H1 (cell line): ENCODE measurements around the gene STARD7. TPM values are rescaled to one million over a fixed set of nuclear protein-coding genes. Genes with fewer than 3 reads are reported as not detected.
A peak's percentile ranks its signal among the peaks of the same experiment; 100 is the strongest.

Source experiments
- CTCF ChIA-PET: fragments of 300-600 bp; sonication (Branson Sonifier 250); formaldehyde crosslinking; loops from one replicate; lab custom pipeline; 2021; ENCODE audit not compliant: partially characterized antibody; lab: Charles Lee
- POLR2A ChIA-PET: fragments of 300-600 bp; sonication (Branson Sonifier 250); formaldehyde crosslinking; loops from one replicate; lab custom pipeline; 2021; ENCODE audit warnings: inconsistent platforms; ENCODE audit not compliant: partially characterized antibody; lab: Charles Lee
- DNase-seq, 2 experiments: peaks; one replicate each; pipeline versions ENCODE4 v3.0.0 to v3.0.0-alpha.2; 2010 to 2022; ENCODE audit warnings: low spot score in 2 of 2, low read depth in 1 of 2, mixed read lengths in 1 of 2
- FAIRE-seq: peaks from 2 replicates; lab custom pipeline; 2011; peaks lifted over from hg19 to GRCh38; lab: Jason Lieb, UNC
- H2AFZ ChIP-seq: 2 replicates; pipeline ENCODE4 v1.8.1; 2012; ENCODE audit warnings: low read length, inconsistent platforms
- H2AK5ac ChIP-seq: 2 replicates; pipeline ENCODE4 v1.6.1; 2013; ENCODE audit warnings: low read depth, low read length
- H2BK120ac ChIP-seq: replicated peaks from 2 replicates; pipeline ENCODE3; 2013; ENCODE audit warnings: low read depth, low read length, inconsistent platforms
- H2BK12ac ChIP-seq: 2 replicates; pipeline ENCODE4 v1.6.1; 2013; ENCODE audit warnings: low read depth, low read length
- H2BK15ac ChIP-seq: 2 replicates; pipeline ENCODE4 v1.6.1; 2013; ENCODE audit warnings: low read length
- H2BK20ac ChIP-seq: 2 replicates; pipeline ENCODE4 v1.6.1; 2013; ENCODE audit warnings: low read length
- H2BK5ac ChIP-seq: 2 replicates; pipeline ENCODE4 v1.6.1; 2013; ENCODE audit warnings: low read depth, low read length
- H3K14ac ChIP-seq: 2 replicates; pipeline ENCODE4 v1.6.1; 2013; ENCODE audit warnings: inconsistent platforms; ENCODE audit not compliant: insufficient read length
- H3K18ac ChIP-seq: 2 replicates; pipeline ENCODE4 v1.6.1; 2013; ENCODE audit warnings: low read length; ENCODE audit errors: extremely low read depth
- H3K23ac ChIP-seq: 2 replicates; pipeline ENCODE4 v1.6.1; 2013; ENCODE audit warnings: inconsistent platforms; ENCODE audit not compliant: insufficient read length
- H3K23me2 ChIP-seq: 2 replicates; pipeline ENCODE4 v1.6.1; 2013; ENCODE audit warnings: low read depth, low read length
- H3K27ac ChIP-seq: 2 replicates; pipeline ENCODE4 v1.6.1; 2011; ENCODE audit warnings: low read depth, low read length, inconsistent platforms
- H3K27me3 ChIP-seq, 4 experiments: replicated peaks in 1 of 4; 1 replicate in 1 of 4; 2 replicates in 3 of 4; pipeline versions ENCODE4 v1.6.1 to v1.8.1; 2011 to 2013; ENCODE audit warnings: low read length in 3 of 4, mild to moderate bottlenecking in 3 of 4, inconsistent platforms in 2 of 4, mixed read lengths in 2 of 4, moderate library complexity in 1 of 4; ENCODE audit not compliant: control insufficient read depth in 3 of 4, insufficient read depth in 3 of 4; ENCODE audit errors: extremely low read depth in 1 of 4
- H3K36me3 ChIP-seq, 4 experiments: 2 replicates each; pipeline versions ENCODE4 v1.6.1 to v1.8.1; 2011 to 2013; ENCODE audit warnings: mild to moderate bottlenecking in 4 of 4, low read length in 3 of 4, moderate library complexity in 2 of 4, control low read depth in 1 of 4, inconsistent platforms in 1 of 4; ENCODE audit not compliant: insufficient read depth in 4 of 4, control insufficient read depth in 2 of 4
- H3K4ac ChIP-seq: replicated peaks from 2 replicates; pipeline ENCODE3; 2013; ENCODE audit warnings: low read length, low read depth, mixed read lengths, inconsistent platforms; ENCODE audit not compliant: insufficient read length
- H3K4me1 ChIP-seq, 4 experiments: replicated peaks in 1 of 4; 1 replicate in 1 of 4; 2 replicates in 3 of 4; pipeline versions ENCODE4 v1.6.1 to v1.8.1; 2011 to 2013; ENCODE audit warnings: low read length in 3 of 4, inconsistent platforms in 2 of 4, mixed read lengths in 1 of 4; ENCODE audit not compliant: insufficient read depth in 4 of 4, control insufficient read depth in 3 of 4
- H3K4me2 ChIP-seq, 2 experiments: 2 replicates each; pipeline versions ENCODE4 v1.6.1 to v1.8.1; 2011 to 2013; ENCODE audit warnings: low read depth in 2 of 2, low read length in 2 of 2, control low read depth in 1 of 2, inconsistent platforms in 1 of 2, mild to moderate bottlenecking in 1 of 2; ENCODE audit not compliant: insufficient read depth in 1 of 2
- H3K4me3 ChIP-seq, 4 experiments: fragments of 200-600, 300-600 bp in 1 of 4; sonication (generic), shearing (Covaris generic), sonication (Bioruptor Twin) in 1 of 4; 2 replicates each; pipeline versions ENCODE4 v1.5.1 to v1.8.1; 2011 to 2016; ENCODE audit warnings: low read length in 4 of 4, low read depth in 3 of 4, control low read depth in 2 of 4, inconsistent platforms in 2 of 4, mild to moderate bottlenecking in 2 of 4, mixed read lengths in 1 of 4, moderate library complexity in 1 of 4; ENCODE audit not compliant: insufficient read depth in 2 of 4; ENCODE audit errors: extremely low read depth in 1 of 4
- H3K56ac ChIP-seq: replicated peaks from 2 replicates; pipeline ENCODE3; 2013; ENCODE audit warnings: low read depth, mild to moderate bottlenecking, mixed read lengths, low read length, inconsistent platforms; ENCODE audit not compliant: insufficient read length
- H3K79me1 ChIP-seq: 2 replicates; pipeline ENCODE4 v1.6.1; 2013; ENCODE audit warnings: low read depth, low read length, control low read depth
- H3K79me2 ChIP-seq, 2 experiments: 2 replicates each; pipeline versions ENCODE4 v1.6.1 to v1.8.1; 2012 to 2013; ENCODE audit warnings: low read length in 2 of 2, mild to moderate bottlenecking in 2 of 2, inconsistent platforms in 1 of 2; ENCODE audit not compliant: insufficient read depth in 2 of 2, control insufficient read depth in 1 of 2
- H3K9ac ChIP-seq, 4 experiments: replicated peaks in 1 of 4; 1 replicate in 1 of 4; 2 replicates in 3 of 4; pipeline versions ENCODE4 v1.6.1 to v1.8.1; 2011 to 2013; ENCODE audit warnings: low read depth in 3 of 4, low read length in 3 of 4, control low read depth in 2 of 4, mild to moderate bottlenecking in 2 of 4, moderate library complexity in 2 of 4, inconsistent platforms in 1 of 4; ENCODE audit errors: extremely low read depth in 1 of 4
- H3K9me3 ChIP-seq, 2 experiments: 2 replicates each; pipeline versions ENCODE4 v1.6.1 to v1.8.1; 2012 to 2013; ENCODE audit warnings: mild to moderate bottlenecking in 2 of 2, moderate library complexity in 2 of 2, control low read depth in 1 of 2, inconsistent platforms in 1 of 2, low read depth in 1 of 2, low read length in 1 of 2, mixed read lengths in 1 of 2; ENCODE audit not compliant: insufficient read depth in 2 of 2
- H4K20me1 ChIP-seq, 2 experiments: replicated peaks in 1 of 2; 2 replicates each; pipeline versions ENCODE3 to v1.8.1; 2011 to 2013; ENCODE audit warnings: inconsistent platforms in 2 of 2, low read length in 2 of 2, mild to moderate bottlenecking in 1 of 2; ENCODE audit not compliant: insufficient read depth in 2 of 2, control insufficient read depth in 1 of 2
- H4K5ac ChIP-seq: 2 replicates; pipeline ENCODE4 v1.6.1; 2013; ENCODE audit warnings: low read length, low read depth, mixed read lengths, inconsistent platforms; ENCODE audit not compliant: insufficient read length
- H4K8ac ChIP-seq: 2 replicates; pipeline ENCODE4 v1.8.0; 2013; ENCODE audit warnings: mild to moderate bottlenecking, moderate library complexity, low read length, inconsistent platforms; ENCODE audit not compliant: insufficient read depth; ENCODE audit errors: extremely low read depth
- H4K91ac ChIP-seq: replicated peaks from 2 replicates; pipeline ENCODE3; 2013; ENCODE audit warnings: low read length, mixed read lengths, inconsistent platforms; ENCODE audit not compliant: insufficient read length
- ASH2L ChIP-seq: fragments of 200-600, 300-600 bp; sonication (generic); IDR thresholded peaks from one replicate; pipeline ENCODE4 v1.7.1; 2017; ENCODE audit warnings: low read length
- CREB1 ChIP-seq: IDR thresholded peaks from 2 replicates; pipeline ENCODE4 v1.6.1; 2012; ENCODE audit warnings: inconsistent platforms
- EGR1 ChIP-seq: IDR thresholded peaks from 2 replicates; pipeline ENCODE4 v1.6.1; 2011; ENCODE audit warnings: low read depth, low read length, borderline replicate concordance
- FOSL1 ChIP-seq: IDR thresholded peaks from 2 replicates; pipeline ENCODE4 v1.6.1; 2011; ENCODE audit warnings: mild to moderate bottlenecking, low read depth, low read length, moderate library complexity; ENCODE audit not compliant: insufficient read depth
- GABPA ChIP-seq: IDR thresholded peaks from 2 replicates; pipeline ENCODE4 v1.6.1; 2011; ENCODE audit warnings: mild to moderate bottlenecking, low read length, moderate library complexity, borderline replicate concordance; ENCODE audit not compliant: insufficient read depth
- GTF2F1 ChIP-seq: IDR thresholded peaks from 2 replicates; pipeline ENCODE4 v1.6.1; 2012; ENCODE audit warnings: low read depth, low read length, improper control_type of control experiment, borderline replicate concordance
- HDAC6 ChIP-seq: IDR thresholded peaks from one replicate; pipeline ENCODE4 v1.7.1; 2012; ENCODE audit warnings: low read depth, mild to moderate bottlenecking, inconsistent platforms, low read length, moderate library complexity
- JUN ChIP-seq: IDR thresholded peaks from 2 replicates; pipeline ENCODE4 v1.6.1; 2011; ENCODE audit warnings: low read depth, mild to moderate bottlenecking, improper control_type of control experiment, low read length
- KDM4A ChIP-seq: IDR thresholded peaks from one replicate; pipeline ENCODE4 v1.7.1; 2012; ENCODE audit warnings: low read depth, mild to moderate bottlenecking, moderate library complexity, low read length, inconsistent platforms; ENCODE audit not compliant: severe bottlenecking
- MAX ChIP-seq: IDR thresholded peaks from 2 replicates; pipeline ENCODE4 v1.6.1; 2012; ENCODE audit warnings: inconsistent platforms
- RFX5 ChIP-seq: IDR thresholded peaks from 2 replicates; pipeline ENCODE4 v1.6.1; 2011; ENCODE audit warnings: low read depth, low read length, improper control_type of control experiment, borderline replicate concordance
- SP4 ChIP-seq: IDR thresholded peaks from 2 replicates; pipeline ENCODE4 v1.6.1; 2012; ENCODE audit warnings: low read length, inconsistent platforms
- WGBS, 2 experiments: shearing (Covaris generic) in 1 of 2; methylation state at CpG; one replicate each; pipeline versions ENCODE4 v1.1.6 to v1.1.7; 2013 to 2015; ENCODE audit warnings: low lambda C conversion rate in 2 of 2, mixed read lengths in 2 of 2, inconsistent platforms in 1 of 2, low coverage in 1 of 2, missing lambda C conversion rate in 1 of 2; ENCODE audit not compliant: insufficient replicate concordance in 2 of 2, insufficient coverage in 1 of 2, insufficient read length in 1 of 2; ENCODE audit errors: extremely low coverage in 1 of 2, missing lambda C conversion rate in 1 of 2; 5-methylcytosine and 5-hydroxymethylcytosine counted together
- polyA plus RNA-seq, 7 experiments: library from polyadenylated mRNA; depleted of rRNA in 3 of 7; stranded (reverse) in 5 of 7; unstranded in 2 of 7; fragments of >200 nt in 5 of 7; fragments of 200-250 nt in 2 of 7; gene quantifications; 1 replicate in 5 of 7; 2 replicates in 1 of 7; 4 replicates in 1 of 7; pipeline versions ENCODE4 v1.2.1 to v1.2.3, GENCODE V29; 2011 to 2013; ENCODE audit warnings: missing spikeins in 2 of 7, mixed read lengths in 2 of 7
- total RNA-seq: library from RNA; stranded (reverse); fragmentation: NEBNext Ultra II Directional; extraction: Animal tissue kit (Norgen Biotek cat#: 25700); gene quantifications from 2 replicates; pipeline ENCODE4 v1.2.1, GENCODE V29; 2021

Gene STARD7
- total and polyA plus RNA-seq, 2 of the 8 experiments (the other 6 are each of a cell fraction or from before 2014, with no cell fraction given), result 89.1 to 200 TPM

DNA sequence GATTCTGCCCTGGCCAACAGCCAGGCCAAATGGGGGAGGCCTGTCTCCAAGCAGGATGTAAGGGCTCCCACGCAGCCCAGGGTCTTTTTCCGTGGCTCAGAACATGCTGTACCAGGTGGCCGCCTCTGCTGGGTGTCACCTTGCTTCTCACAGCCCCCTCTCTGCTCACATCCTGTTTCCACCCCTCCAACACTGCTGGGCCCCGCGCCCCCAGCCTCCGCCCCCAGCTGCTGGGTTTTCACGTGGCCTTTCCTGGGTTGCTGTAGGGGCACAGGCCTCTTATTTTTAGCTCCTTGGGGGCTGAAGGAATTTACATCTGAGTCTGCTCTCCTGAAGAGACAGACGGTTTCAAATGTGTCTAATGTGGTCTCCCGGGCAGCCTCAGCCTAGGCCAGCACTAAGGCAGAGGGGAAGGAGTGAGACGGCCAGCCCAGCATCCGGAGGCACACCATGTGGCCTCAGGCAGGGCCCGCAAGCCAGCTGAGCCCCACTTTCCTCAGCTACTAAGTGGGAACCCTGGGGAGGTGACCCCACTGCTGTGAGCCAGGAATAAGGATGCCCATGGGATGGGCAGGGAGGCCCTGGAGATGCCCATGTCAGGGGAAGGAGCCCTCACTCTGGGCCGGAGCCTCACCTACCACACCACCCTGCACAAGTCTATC lies 44.7 kb downstream of the STARD7 start:
- H2BK15ac ChIP-seq, result no peak overlapping the region
- 83% methylated on average over 13 of the region's 13 CpGs; no CpG with 5 or more reads in 1 of the 2 experiments for WGBS, 2 experiments
- no peak overlapping the region for H4K91ac ChIP-seq
- peak overlapping the region; percentile 27; the same call in 1 of the 2 replicates for H2BK12ac ChIP-seq
- H3K79me2 ChIP-seq, result no peaks in the 10 kb centered on the region
- H2AK5ac ChIP-seq, result no peak overlapping the region
- no peaks in the 10 kb centered on the region for H4K20me1 ChIP-seq
- no peak overlapping the region for H3K4me2 ChIP-seq
- no peak overlapping the region for H3K4me3 ChIP-seq
- H2AFZ ChIP-seq, result peak overlapping the region; percentile 8; the same call in 1 of the 2 replicates
- ChIA-PET POLR2A (interaction anchor here (0.6 to 1.3 kb wide), 3 partner anchors 15 to 25 kb away, joined by 3 read pairs; partner anchors contain the start of gene DUSP2), CTCF (interaction anchor here (1.5 to 5.2 kb wide), 4 partner anchors 10 to 20 kb away, joined by 5 to 31 read pairs (median 8); no protein-coding TSS in a partner anchor)
- FAIRE-seq (no peak), DNase-seq (no peak)
- H3K4me1 ChIP-seq, result peaks cover 0 to 7% (median 0%) of the 10 kb centered on the region in 4 experiments; a peak in 1 of 7 replicates
- TF ChIP-seq KDM4A (no peak), CREB1 (no peak), MAX (no peak), FOSL1 (no peak), SP4 (no peak), HDAC6 (no peak), GABPA (no peak), EGR1 (no peak), JUN (no peak), GTF2F1 (no peak), ASH2L (no peak), RFX5 (no peak)
- H3K79me1 ChIP-seq, result no peaks in the 10 kb centered on the region
- no peak overlapping the region for H3K4ac ChIP-seq
- H4K8ac ChIP-seq, result no peak overlapping the region; the same call in 1 of the 2 replicates
- H3K23me2 ChIP-seq, result no peaks in the 10 kb centered on the region; the same call in 1 of the 2 replicates
- no peak overlapping the region for H3K27ac ChIP-seq
- H3K18ac ChIP-seq, result no peak overlapping the region
- H4K5ac ChIP-seq, result no peak overlapping the region
- H3K9ac ChIP-seq, result no peak overlapping the region
- H3K36me3 ChIP-seq, result no peaks in the 10 kb centered on the region
- no peak overlapping the region for H3K23ac ChIP-seq
- H2BK5ac ChIP-seq, result no peak overlapping the region
- H3K9me3 ChIP-seq, result no peaks in the 10 kb centered on the region
- no peak overlapping the region for H2BK120ac ChIP-seq
- no peak overlapping the region for H2BK20ac ChIP-seq
- H3K14ac ChIP-seq, result no peak overlapping the region
- H3K56ac ChIP-seq, result no peak overlapping the region
- no peaks in the 10 kb centered on the region for H3K27me3 ChIP-seq
